Measurements from ENCODE around the gene MUS81.

The MUS81 gene

GRCh38 chr11:65817312-65817834 lies 42.9 kb upstream of the MUS81 start:
- peak overlapping the region; percentile 34; the same call in 1 of the 2 replicates for H3K9ac ChIP-seq (ENCODE audit: low read length)
- peak overlapping the region; percentile 51 for H3K4me3 ChIP-seq (ENCODE audit: low read length)
- no peak for DNase-seq
- H3K79me2 ChIP-seq (ENCODE audit: low read length): no peaks in the 10 kb centered on the region
- H3K9me3 ChIP-seq (replicated peaks; ENCODE audit: insufficient read depth, low read length): no peaks in the 10 kb centered on the region
- H3F3A ChIP-seq (ENCODE audit: insufficient read depth, low read length): peaks cover 4% of the 10 kb centered on the region
- H3K4me2 ChIP-seq (ENCODE audit: low read depth, low read length): peak overlapping the region; percentile 69
- H3K36me3 ChIP-seq (replicated peaks; ENCODE audit: insufficient read depth, low read length): no peaks in the 10 kb centered on the region
- H3K4me1 ChIP-seq (ENCODE audit: low read length): 0 out of 2 replicates have a peak, but pooled peaks cover 8% of the 10 kb centered on the region
- peak overlapping the region; percentile 46; the same call in 1 of the 2 replicates for H2AFZ ChIP-seq (ENCODE audit: low read length)
- H3K9me2 ChIP-seq (replicated peaks; ENCODE audit: insufficient read depth, low read length): no peaks in the 10 kb centered on the region
- no peaks in the 10 kb centered on the region for H3K27me3 ChIP-seq (replicated peaks; ENCODE audit: insufficient read depth, low read length)
- no peak for TF ChIP-seq CTCF (IDR thresholded peaks at IDR 0.05; ENCODE audit: low read length)
- no peak for TF ChIP-seq EZH2phosphoT487 (IDR thresholded peaks at IDR 0.05; ENCODE audit: low read length)
- TF ChIP-seq EZH2 (optimal IDR thresholded peaks at IDR 0.05; ENCODE audit: low read depth, low read length): no peak
- H3K27ac ChIP-seq (ENCODE audit: low read length): peak overlapping the region; percentile 45; the same call in 1 of the 2 replicates
- no peaks in the 10 kb centered on the region for H4K20me1 ChIP-seq (ENCODE audit: insufficient read depth, low read length)

GRCh38 chr11:65817835-65818680 lies 42.2 kb upstream of the MUS81 start:
- peak; percentile 88 for DNase-seq
- TF ChIP-seq CTCF (IDR thresholded peaks at IDR 0.05; ENCODE audit: low read length) (peak; percentile 94), EZH2 (optimal IDR thresholded peaks at IDR 0.05; ENCODE audit: low read depth, low read length) (no peak), EZH2phosphoT487 (IDR thresholded peaks at IDR 0.05; ENCODE audit: low read length) (no peak)
- H3K9ac ChIP-seq (ENCODE audit: low read length): peak overlapping the region; percentile 34; the same call in 1 of the 2 replicates
- peak overlapping the region; percentile 45; the same call in 1 of the 2 replicates for H3K27ac ChIP-seq (ENCODE audit: low read length)
- 0 out of 2 replicates have a peak, but pooled peaks cover 8% of the 10 kb centered on the region for H3K4me1 ChIP-seq (ENCODE audit: low read length)
- H3K4me3 ChIP-seq (ENCODE audit: low read length): peak overlapping the region; percentile 51
- H2AFZ ChIP-seq (ENCODE audit: low read length): peak overlapping the region; percentile 46
- H4K20me1 ChIP-seq (ENCODE audit: insufficient read depth, low read length): no peaks in the 10 kb centered on the region
- no peaks in the 10 kb centered on the region for H3K9me3 ChIP-seq (replicated peaks; ENCODE audit: insufficient read depth, low read length)
- no peaks in the 10 kb centered on the region for H3K27me3 ChIP-seq (replicated peaks; ENCODE audit: insufficient read depth, low read length)
- peak overlapping the region; percentile 69 for H3K4me2 ChIP-seq (ENCODE audit: low read depth, low read length)
- H3F3A ChIP-seq (ENCODE audit: insufficient read depth, low read length): peaks cover 4% of the 10 kb centered on the region
- H3K9me2 ChIP-seq (replicated peaks; ENCODE audit: insufficient read depth, low read length): no peaks in the 10 kb centered on the region
- no peaks in the 10 kb centered on the region for H3K79me2 ChIP-seq (ENCODE audit: low read length)
- no peaks in the 10 kb centered on the region for H3K36me3 ChIP-seq (replicated peaks; ENCODE audit: insufficient read depth, low read length)

DNA sequence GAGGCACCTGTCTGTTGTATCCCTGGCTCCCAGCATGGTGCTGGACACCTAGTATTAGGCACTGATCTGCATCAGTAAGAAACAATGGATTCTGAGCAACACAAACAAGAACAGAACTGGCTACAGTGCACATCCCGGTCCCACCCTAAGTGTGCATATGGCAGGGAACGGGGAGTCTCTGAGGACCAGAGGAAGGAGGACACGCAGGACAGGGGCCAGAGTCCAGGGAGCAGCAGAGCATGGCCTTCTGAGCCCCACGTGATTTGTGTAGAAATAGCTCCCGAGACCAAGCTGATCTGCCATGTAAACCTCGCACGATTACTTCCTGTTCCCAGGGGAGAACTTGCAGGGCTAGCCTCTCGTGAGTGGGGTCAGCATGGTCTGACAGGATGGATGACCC lies 39.1 kb upstream of the MUS81 start:
- no peak overlapping the region for H3K4me2 ChIP-seq (ENCODE audit: low read depth, low read length)
- no peak for DNase-seq
- 0 out of 2 replicates have a peak, but pooled peaks cover 8% of the 10 kb centered on the region for H3K4me1 ChIP-seq (ENCODE audit: low read length)
- H3K27ac ChIP-seq (ENCODE audit: low read length): no peak overlapping the region
- H3F3A ChIP-seq (ENCODE audit: insufficient read depth, low read length): peaks cover 4% of the 10 kb centered on the region
- no peaks in the 10 kb centered on the region for H3K9me3 ChIP-seq (replicated peaks; ENCODE audit: insufficient read depth, low read length)
- no peaks in the 10 kb centered on the region for H3K79me2 ChIP-seq (ENCODE audit: low read length)
- no peaks in the 10 kb centered on the region for H3K36me3 ChIP-seq (replicated peaks; ENCODE audit: insufficient read depth, low read length)
- no peak overlapping the region for H3K9ac ChIP-seq (ENCODE audit: low read length)
- no peak overlapping the region for H3K4me3 ChIP-seq (ENCODE audit: low read length)
- no peaks in the 10 kb centered on the region for H3K27me3 ChIP-seq (replicated peaks; ENCODE audit: insufficient read depth, low read length)
- no peak for TF ChIP-seq CTCF (IDR thresholded peaks at IDR 0.05; ENCODE audit: low read length)
- TF ChIP-seq EZH2 (optimal IDR thresholded peaks at IDR 0.05; ENCODE audit: low read depth, low read length): no peak
- TF ChIP-seq EZH2phosphoT487 (IDR thresholded peaks at IDR 0.05; ENCODE audit: low read length): no peak
- H4K20me1 ChIP-seq (ENCODE audit: insufficient read depth, low read length): no peaks in the 10 kb centered on the region
- no peaks in the 10 kb centered on the region for H3K9me2 ChIP-seq (replicated peaks; ENCODE audit: insufficient read depth, low read length)
- H2AFZ ChIP-seq (ENCODE audit: low read length): no peak overlapping the region
